ENCODE data around the gene DOK7.

GRCh38 chr4:3513807-3514206 lies 50.7 kb downstream of the DOK7 start:
- TF ChIP-seq CTCF (IDR thresholded peaks at IDR 0.05) (no peak), POLR2AphosphoS5 (IDR thresholded peaks at IDR 0.05) (no peak), EP300 (IDR thresholded peaks at IDR 0.05) (no peak), POLR2A (IDR thresholded peaks at IDR 0.05) (no peak)
